ENCODE measurements around the gene DUSP9. TPM values are rescaled to one million over a fixed set of nuclear protein-coding genes. Genes with fewer than 3 reads are reported as not detected.

DUSP9 gene
- total RNA-seq, 1 donor from 2014 or later = not detected

DNA sequence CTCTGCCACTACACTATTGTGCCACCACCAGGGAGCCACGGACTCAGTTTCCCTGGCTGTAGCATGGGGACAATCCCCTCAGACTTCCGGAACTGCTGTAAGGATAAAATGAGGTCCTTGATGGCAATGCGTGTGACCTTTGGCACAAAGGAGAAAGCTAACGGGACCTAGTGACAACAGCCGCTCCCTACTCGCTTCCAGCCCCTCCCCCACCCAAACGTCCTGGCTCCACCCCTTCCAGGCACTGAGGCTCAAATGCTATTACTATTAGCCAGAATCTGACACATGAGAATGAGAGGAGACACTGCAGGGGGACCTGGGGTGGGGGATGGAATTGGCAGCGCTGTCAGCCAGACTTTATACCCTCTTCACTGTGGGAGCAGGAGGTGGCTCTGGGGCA, 5.4 kb upstream of the DUSP9 start:
- Histone ChIP-seq H3K4me3 (peak overlapping the region; percentile 45), H3K36me3 (no peaks in the 10 kb centered on the region), H3K27me3 (ENCODE audit: low read depth) (peaks cover 74% of the 10 kb centered on the region), H3K27ac (replicated peaks) (no peak overlapping the region), H3K9me3 (replicated peaks) (no peaks in the 10 kb centered on the region), H3K4me1 (peaks cover 19% of the 10 kb centered on the region)
- no peak for DNase-seq
- TF ChIP-seq, protein P1, sequence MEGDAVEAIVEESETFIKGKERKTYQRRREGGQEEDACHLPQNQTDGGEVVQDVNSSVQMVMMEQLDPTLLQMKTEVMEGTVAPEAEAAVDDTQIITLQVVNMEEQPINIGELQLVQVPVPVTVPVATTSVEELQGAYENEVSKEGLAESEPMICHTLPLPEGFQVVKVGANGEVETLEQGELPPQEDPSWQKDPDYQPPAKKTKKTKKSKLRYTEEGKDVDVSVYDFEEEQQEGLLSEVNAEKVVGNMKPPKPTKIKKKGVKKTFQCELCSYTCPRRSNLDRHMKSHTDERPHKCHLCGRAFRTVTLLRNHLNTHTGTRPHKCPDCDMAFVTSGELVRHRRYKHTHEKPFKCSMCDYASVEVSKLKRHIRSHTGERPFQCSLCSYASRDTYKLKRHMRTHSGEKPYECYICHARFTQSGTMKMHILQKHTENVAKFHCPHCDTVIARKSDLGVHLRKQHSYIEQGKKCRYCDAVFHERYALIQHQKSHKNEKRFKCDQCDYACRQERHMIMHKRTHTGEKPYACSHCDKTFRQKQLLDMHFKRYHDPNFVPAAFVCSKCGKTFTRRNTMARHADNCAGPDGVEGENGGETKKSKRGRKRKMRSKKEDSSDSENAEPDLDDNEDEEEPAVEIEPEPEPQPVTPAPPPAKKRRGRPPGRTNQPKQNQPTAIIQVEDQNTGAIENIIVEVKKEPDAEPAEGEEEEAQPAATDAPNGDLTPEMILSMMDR (IDR thresholded peaks at IDR 0.05; ENCODE audit: borderline replicate concordance) = no peak
- intact Hi-C loops (cut with micrococcal nuclease) = no loop called here

DNA sequence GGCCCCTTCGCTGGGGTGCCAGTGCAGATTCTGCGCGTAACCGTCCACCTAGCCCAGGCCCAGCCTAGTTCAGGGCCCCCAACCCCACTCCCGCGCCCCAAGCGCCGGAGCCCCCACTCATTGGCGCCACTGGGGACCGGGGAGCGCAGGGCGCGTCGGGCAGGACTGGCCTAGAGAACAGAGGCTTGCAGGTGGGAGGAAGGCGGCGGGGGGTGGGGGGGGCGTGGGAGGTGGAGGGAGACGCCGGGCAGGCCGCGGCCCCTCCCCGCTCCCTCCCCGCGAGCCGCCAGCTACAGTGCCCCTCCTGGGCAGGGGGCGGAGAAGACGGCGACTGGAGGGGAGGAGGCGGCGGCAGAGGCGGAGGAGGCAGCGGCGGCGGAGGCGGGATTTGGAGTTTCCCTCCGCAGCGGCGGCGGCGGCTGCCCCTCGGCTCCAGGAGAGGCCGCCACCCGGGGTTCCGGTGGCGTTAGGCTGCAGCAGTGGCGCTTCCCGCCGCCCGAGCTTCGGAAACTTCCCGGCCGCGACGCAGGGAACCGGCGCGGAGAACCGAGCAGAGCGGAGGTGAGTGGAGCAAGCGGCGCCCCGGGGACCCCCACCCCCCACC, 4.8 kb upstream of the DUSP9 start:
- DNase-seq = no peak
- H3K9me3 ChIP-seq (replicated peaks) = no peaks in the 10 kb centered on the region
- TF ChIP-seq, protein P1 (IDR thresholded peaks at IDR 0.05; ENCODE audit: borderline replicate concordance) = no peak
- intact Hi-C loops (cut with micrococcal nuclease) = no loop called here
- H3K36me3 ChIP-seq = no peaks in the 10 kb centered on the region
- H3K27ac ChIP-seq (replicated peaks) = no peak overlapping the region
- peaks cover 79% of the 10 kb centered on the region for H3K27me3 ChIP-seq (ENCODE audit: low read depth)
- peak overlapping the region; percentile 45 for H3K4me3 ChIP-seq
- peaks cover 19% of the 10 kb centered on the region for H3K4me1 ChIP-seq

- TF ChIP-seq, protein P1 (IDR thresholded peaks at IDR 0.05; ENCODE audit: borderline replicate concordance) = no peak
- no peaks in the 10 kb centered on the region for H3K36me3 ChIP-seq
Observed at GRCh38 chrX:153642655-153643430, 4.2 kb upstream of the DUSP9 start.

DNA sequence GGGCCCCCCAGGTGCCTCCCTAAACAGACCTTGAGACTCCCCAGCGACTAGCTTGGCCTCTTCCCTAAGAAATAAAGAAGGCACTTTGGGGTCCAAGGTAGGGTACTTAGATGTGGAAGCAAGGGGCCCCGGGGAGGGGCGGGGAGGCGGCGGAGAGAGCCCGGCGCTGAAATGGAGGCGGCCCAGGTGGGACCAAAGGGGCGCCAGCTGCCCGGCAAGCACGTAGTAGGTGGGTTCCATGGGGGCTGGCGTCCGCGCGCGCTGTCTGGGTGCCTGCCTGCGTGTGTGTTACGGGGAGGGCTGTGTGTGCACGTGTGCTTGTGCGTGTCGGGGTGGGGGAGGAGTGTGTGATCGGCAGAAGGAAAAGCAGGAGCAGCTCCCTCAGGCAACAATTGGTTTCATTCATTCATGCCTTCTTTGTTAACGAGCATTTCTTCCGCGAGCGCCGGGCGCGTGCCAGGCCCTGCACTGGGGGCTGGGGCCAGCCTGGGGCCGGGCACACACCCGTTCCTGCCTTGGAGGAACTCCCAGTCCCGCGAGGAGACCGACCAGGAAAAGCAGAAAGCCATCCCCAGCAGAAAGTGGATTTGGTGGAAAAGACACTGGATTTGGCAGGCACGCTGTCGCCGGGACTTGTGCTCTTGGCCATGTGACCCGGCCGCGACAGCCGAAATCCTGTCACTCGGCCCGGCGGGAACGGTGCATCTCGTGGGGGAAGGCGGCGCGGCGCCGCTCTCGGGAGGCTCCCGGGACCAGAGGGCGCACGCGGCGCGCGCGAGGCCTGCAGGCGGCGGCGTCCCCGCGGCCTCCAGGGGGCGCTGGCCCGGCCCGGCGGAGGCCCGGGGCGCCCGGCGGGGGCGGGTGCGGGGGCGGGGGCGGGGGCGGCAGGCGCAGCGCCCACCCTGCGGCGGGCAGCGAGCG, 3.3 kb upstream of the DUSP9 start:
- peaks cover 87% of the 10 kb centered on the region for H3K27me3 ChIP-seq (ENCODE audit: low read depth)
- no peak overlapping the region for H3K27ac ChIP-seq (replicated peaks)
- intact Hi-C loops (cut with micrococcal nuclease) = no loop called here
- H3K36me3 ChIP-seq = no peaks in the 10 kb centered on the region
- TF ChIP-seq, protein P1 (IDR thresholded peaks at IDR 0.05; ENCODE audit: borderline replicate concordance) = peak; percentile 17
- DNase-seq = no peak
- H3K9me3 ChIP-seq (replicated peaks) = no peaks in the 10 kb centered on the region
- peaks cover 19% of the 10 kb centered on the region for H3K4me1 ChIP-seq
- peak overlapping the region; percentile 46 for H3K4me3 ChIP-seq

More at GRCh38 chrX:153642655-153643430, 4.2 kb upstream of the DUSP9 start:
- peaks cover 86% of the 10 kb centered on the region for H3K27me3 ChIP-seq (ENCODE audit: low read depth)
- no peak overlapping the region for H3K27ac ChIP-seq (replicated peaks)
- DNase-seq = no peak
- H3K4me1 ChIP-seq = peaks cover 19% of the 10 kb centered on the region
- peak overlapping the region; percentile 45 for H3K4me3 ChIP-seq
- intact Hi-C loops (cut with micrococcal nuclease) = no loop called here
- H3K9me3 ChIP-seq (replicated peaks) = no peaks in the 10 kb centered on the region

DNA sequence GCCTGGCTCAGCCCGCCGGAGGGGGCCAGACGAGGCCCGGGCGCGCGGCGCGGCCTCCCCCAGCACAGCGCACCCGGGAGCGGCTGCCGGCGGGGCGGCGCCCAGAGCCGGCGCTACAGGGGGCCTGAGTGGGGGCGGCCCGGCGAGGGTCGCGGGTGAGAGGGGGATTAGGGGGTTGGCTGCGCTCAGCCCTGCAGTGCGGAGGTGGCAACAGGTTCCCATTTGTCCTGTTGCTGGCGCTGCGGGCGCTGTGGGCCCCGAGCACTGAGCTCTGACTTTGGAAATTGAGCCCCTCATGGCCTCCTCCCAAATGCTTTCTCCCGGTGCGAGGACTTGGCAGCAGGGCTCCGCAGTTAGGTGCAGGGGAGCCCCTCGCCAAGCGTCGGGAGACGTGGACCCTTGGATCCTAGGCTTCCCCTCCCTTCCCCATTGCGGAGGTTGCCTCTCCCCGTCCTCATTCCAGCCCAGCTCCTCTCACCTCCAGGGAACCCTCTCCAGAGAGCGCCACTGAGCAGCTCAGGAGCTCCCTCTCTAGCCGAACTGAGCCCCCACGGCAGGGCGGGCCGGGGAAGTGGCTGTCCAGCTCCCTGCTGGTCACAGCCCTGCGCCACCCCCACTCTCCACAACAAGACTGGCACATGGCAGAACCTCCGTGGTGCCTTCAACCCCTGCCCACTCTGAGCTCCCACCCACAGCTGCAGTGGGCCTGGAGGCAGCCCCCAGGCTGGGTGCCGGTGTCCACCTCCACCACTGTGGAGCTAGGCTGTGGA, 2.5 kb upstream of the DUSP9 start:
- Histone ChIP-seq H3K27me3 (ENCODE audit: low read depth) (peaks cover 93% of the 10 kb centered on the region), H3K4me1 (peaks cover 19% of the 10 kb centered on the region), H3K4me3 (peak overlapping the region; percentile 25), H3K9me3 (replicated peaks) (no peaks in the 10 kb centered on the region), H3K27ac (replicated peaks) (no peak overlapping the region), H3K36me3 (no peaks in the 10 kb centered on the region)
- TF ChIP-seq, protein P1 (IDR thresholded peaks at IDR 0.05; ENCODE audit: borderline replicate concordance) = no peak
- intact Hi-C loops (cut with micrococcal nuclease) = no loop called here
- no peak for DNase-seq
